Stimulated activated CD8-positive, alpha-beta memory T cell treated with anti-CD3 and anti-CD28 coated beads, Interleukin-2, amount 100 ng/mL, for 48 hours (primary cell): Measurements from ENCODE around the gene AADAC.
"Not testable (repeated sequence)": the region's sequence is repeated elsewhere in the genome, so short reads cannot be mapped to it uniquely, and the experiment has no call there.

Experiments
- DNase-seq, 2 donors: peaks; one replicate each; pipeline ENCODE4 v3.0.0-alpha.2; 2020; ENCODE audit warnings: low read depth in 2 of 2

Gene AADAC

DNA sequence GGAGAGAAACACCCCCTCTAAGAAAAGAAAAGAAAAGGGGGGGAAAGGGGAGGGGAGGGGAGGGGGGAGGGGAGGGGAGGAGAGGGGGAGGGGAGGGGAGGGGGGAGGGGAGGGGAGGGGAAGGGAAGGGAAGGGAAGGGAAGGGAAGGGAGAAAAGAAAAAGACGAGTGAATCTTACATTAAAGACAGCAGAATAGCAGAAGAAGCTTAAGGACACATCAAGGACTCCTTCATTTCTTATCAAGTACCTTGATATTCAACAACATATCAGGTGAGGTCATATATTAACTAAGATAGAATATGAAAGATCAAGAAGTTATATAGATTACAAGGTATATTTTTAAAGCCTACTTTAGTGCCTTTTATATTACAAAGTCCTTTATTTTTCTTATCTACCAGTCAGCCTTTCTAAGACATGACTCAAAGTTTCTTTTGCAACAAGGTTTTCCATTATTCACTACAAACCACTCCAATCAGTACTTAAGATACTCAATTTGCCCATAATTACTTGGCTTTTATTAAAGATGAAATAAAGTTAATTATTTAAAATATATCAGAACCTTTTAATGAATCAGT is 17.7 kb upstream of the AADAC start:
- DNase-seq: no peak

- DNase-seq: no peak
Observed at GRCh38 chr3:151798466-151798865, 15.4 kb upstream of the AADAC start.

GRCh38 chr3:151800431-151800830 is 13.5 kb upstream of the AADAC start:
- DNase-seq: no peak

GRCh38 chr3:151804267-151804666 is 9.6 kb upstream of the AADAC start:
- no peak for DNase-seq

GRCh38 chr3:151806838-151807237 is 7.1 kb upstream of the AADAC start:
- no peak for DNase-seq

GRCh38 chr3:151808926-151809325 is 5.0 kb upstream of the AADAC start:
- DNase-seq: not testable (repeated sequence)

DNA sequence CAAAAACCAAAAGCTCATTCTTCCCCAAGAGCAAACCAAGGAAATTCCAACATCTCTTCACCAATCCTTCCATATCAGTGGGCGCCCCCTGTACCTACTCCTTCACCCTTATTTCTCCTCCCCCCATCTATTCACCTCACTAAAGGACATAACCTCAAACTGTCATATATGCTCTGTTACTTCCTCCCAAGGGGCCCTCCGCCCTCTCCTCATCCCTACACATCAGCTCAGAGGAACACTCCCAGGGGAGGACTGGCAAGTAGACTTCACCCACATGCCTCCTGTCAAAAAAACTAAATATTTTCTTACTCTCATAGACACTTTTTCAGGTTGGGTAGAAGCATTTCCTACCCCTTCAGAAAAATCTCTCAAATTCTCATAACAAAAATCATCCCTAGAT is 2.4 kb upstream of the AADAC start:
- no peak for DNase-seq

GRCh38 chr3:151814588-151814987 is 672 bp downstream of the AADAC start:
- DNase-seq: no peak

DNA sequence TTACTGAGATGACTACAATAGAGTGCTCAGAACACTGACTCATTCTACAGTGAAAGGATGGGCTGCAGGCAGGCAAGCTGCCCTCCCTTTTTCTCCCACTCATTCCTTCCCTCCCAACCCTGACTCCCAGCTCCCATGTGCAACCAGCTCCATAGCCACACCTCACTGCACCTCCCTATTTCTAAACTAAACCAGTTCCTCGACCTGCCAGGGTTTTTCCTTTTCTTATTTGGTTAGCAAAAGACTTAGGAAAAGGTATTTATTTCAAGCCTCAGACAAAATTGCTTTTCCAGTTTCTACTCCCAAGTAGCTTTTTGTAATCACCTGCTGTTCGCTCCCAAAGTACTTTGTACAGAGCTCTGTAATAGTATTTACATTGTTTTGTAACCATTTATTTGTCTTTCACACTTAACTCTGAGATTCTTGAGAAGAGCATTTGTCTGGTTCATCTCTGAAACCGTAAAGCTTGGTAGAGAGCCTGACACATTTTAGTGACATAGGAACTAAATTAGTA is 2.2 kb downstream of the AADAC start:
- no peak for DNase-seq

- DNase-seq: no peak
Observed at GRCh38 chr3:151817473-151817872, 3.6 kb downstream of the AADAC start.

- DNase-seq: no peak
Observed at GRCh38 chr3:151818361-151818760, 4.4 kb downstream of the AADAC start.

DNA sequence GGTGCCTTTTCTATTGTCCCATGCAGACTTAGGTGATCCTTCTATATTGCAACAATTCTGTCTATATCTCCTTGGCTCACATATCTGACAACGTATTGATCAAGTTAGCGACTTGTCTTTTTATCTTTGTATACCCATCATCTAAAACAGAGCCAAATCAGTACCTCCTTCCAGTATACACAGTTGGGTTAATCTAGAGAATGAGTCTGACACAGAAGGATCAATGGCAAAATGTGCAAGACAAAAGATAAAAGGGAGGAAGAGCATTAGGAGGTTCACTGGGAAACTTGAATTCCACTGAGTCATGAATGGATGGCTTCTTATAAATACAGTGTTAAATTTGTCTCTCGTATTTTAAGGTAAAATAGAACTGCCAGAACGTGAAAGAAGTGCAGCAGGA is 6.0 kb downstream of the AADAC start:
- no peak for DNase-seq

DNA sequence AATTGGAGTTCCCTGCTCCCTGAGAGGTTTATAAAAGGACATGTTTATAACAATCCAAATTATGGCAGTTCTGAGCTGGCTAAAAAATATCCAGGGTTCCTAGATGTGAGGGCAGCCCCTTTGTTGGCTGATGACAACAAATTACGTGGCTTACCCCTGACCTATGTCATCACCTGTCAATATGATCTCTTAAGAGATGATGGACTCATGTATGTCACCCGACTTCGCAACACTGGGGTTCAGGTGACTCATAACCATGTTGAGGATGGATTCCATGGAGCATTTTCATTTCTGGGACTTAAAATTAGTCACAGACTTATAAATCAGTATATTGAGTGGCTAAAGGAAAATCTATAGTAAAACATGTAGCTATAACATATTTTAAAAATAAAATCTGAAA is 13.9 kb downstream of the AADAC start:
- DNase-seq: no peak

DNA sequence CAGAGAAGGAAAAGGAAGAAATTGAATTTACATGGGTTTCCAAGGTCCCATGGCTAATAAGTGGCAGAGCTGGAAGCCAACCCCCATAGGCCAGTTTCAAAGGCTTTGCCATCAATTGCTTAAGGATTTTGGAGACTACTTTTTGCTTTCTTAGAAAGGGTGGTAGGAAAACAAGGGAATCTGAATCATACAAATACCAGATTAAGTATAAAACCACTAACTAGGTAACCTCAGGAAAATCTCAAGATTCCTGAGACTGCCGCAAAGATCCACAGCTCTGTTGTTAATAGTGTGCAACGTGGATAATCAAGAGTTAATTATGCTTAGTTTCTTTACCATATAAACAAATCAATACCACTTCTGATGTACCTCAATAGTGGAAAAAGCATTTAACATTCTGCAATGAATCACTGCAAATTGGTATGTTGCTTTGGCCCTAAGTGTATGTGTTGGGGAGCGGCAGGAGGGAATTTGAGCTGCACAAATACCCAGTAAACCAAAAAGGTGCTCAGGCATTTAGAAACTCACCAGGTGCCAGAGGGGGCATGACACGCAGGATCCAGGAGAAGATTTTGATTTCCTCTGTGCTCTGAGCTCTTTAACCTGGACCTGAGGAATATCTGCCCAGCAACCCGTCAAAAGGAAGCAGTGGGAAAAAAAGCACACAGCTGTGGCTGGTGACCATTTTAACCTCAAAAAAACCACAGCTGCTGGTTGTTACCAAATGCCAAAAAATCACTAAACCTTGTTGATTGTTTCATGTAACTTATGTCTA is 22.0 kb downstream of the AADAC start:
- DNase-seq: no peak

- DNase-seq: no peak
Observed at GRCh38 chr3:151837057-151837456, 23.1 kb downstream of the AADAC start.

- DNase-seq: no peak
Observed at GRCh38 chr3:151838574-151839312, 24.8 kb downstream of the AADAC start.

DNA sequence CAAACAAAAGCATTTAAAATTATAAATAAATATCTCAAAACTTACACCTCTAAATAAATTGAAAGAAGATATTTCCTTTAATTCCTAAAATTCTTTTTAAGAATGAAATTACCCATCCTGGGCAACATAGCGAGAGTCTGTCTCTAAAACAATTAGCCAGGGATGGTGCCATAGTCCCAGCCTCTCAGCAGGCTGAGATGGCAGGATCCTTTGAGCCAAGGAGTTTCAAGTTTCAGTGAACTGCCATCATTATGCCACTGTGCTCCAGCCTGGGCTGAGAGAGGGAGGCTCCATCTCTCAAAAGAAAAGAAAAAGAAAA is 25.4 kb downstream of the AADAC start:
- DNase-seq: no peak

DNA sequence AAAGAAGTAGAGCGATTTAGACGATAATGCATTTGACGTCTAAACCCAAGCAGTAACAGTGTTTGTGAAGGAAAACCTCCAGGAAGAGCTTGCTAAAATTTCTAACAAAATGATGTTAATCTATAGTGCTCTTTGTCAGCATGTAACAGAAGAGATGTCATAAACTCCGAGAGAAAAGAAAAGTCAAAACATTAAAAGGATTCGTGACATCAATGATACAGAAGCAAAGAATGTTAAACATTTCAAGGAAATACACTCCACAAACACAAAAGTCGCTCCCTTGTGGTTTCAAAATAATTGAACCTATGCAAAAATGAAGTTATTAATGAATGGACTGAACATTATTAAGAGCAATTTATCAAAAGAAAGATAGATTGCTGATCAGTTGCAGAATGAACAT is 27.9 kb downstream of the AADAC start:
- no peak for DNase-seq

GRCh38 chr3:151843275-151843674 is 29.4 kb downstream of the AADAC start:
- no peak for DNase-seq

- no peak for DNase-seq
Observed at GRCh38 chr3:151845306-151845905, 31.5 kb downstream of the AADAC start.

DNA sequence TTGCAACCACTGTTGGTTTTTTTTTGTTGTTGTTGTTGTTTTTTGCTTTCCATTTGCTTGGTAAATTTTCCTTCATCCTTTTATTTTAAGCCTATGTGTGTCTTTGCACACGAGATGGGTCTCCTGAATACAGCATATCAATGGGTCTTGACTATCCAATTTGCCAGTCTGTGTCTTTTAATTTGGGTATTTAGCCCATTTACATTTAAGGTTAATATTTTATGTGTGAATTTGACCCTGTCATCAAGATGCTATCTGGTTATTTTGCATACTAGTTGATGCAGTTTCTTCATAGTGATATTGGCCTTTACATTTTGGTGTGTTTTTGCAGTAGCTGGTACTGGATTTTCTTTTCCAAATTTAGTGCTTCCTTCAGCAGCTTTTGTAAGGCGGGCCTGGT is 36.1 kb downstream of the AADAC start:
- DNase-seq: not testable (repeated sequence)

DNA sequence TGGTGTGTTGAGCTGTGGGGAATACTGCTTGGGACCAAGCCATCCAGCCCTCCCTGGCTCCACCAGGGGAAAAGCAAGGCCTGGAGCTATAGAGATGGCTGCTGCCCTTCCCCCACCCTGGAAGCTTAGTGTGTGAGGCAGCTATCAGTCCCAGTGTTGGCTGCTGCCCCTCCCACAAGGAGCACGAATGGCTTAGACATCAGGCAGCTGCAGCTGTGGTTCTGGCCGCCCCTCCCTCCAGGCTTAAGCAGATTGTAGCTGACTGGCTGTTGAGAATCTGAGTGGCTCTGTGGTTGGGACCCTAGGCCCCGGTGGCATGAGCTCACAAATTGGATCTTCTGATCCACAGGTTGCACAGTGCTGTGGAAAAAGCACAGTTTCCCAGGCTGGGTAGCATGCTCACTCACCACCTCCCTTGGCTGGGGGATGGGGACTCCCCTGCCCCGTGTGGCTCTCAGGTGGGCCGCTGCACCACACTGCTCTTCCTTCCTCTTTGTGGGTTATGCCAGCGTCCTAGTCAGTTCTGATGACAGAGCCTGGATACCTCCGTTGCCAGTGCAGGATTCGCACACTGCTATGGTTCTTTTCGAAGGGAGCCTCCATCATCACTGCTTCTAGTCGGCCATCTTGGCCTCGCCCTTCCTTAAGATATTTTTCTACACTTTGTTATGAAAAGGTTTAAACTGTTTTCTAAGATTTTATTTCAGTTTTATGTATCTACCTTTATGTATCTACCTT is 38.3 kb downstream of the AADAC start:
- DNase-seq: no peak
